SK-N-SH (cell line): Measurements from ENCODE around the gene TUBGCP6. TPM values are rescaled to one million over a fixed set of nuclear protein-coding genes. Genes with fewer than 3 reads are reported as not detected.

Experiments used
- CTCF ChIA-PET: fragments of 300-600, 350-600 bp; formaldehyde crosslinking; extraction: SDS; loops from one replicate; lab custom pipeline; 2021; lab: Yijun Ruan, JAX
- POLR2A ChIA-PET: fragments of 350-600 bp; sonication (Branson Sonifier 250); formaldehyde crosslinking; extraction: SDS; loops from one replicate; lab custom pipeline; 2020; ENCODE audit warnings: antibody characterized with exemption, inconsistent platforms; lab: Yijun Ruan, JAX
- DNase-seq: peaks from one replicate; pipeline ENCODE4 v3.0.0; 2012
- H2AFZ ChIP-seq: fragments of 200-600 bp; sonication (generic); 2 replicates; pipeline ENCODE4 v1.8.1; 2016; ENCODE audit warnings: antibody characterized with exemption, mild to moderate bottlenecking, low read depth
- H3F3A ChIP-seq: fragments of 200-600 bp; sonication (generic); replicated peaks from 2 replicates; pipeline ENCODE3; 2016; ENCODE audit warnings: antibody characterized with exemption, mild to moderate bottlenecking; ENCODE audit not compliant: insufficient read depth
- H3K27ac ChIP-seq, 2 experiments: fragments of 200-500 bp in 1 of 2; fragments of 200-600 bp in 1 of 2; sonication (Bioruptor generic) in 1 of 2; sonication (generic), shearing (Covaris generic) in 1 of 2; 2 replicates each; pipeline versions ENCODE4 v1.5.1 to v1.6.1; 2014 to 2016; ENCODE audit warnings: low read depth in 2 of 2, inconsistent platforms in 1 of 2, low read length in 1 of 2, mild to moderate bottlenecking in 1 of 2, mixed read lengths in 1 of 2
- H3K27me3 ChIP-seq: fragments of 200-600 bp; sonication (generic), shearing (Covaris generic); 2 replicates; pipeline ENCODE4 v1.6.1; 2016; ENCODE audit warnings: mixed run types; ENCODE audit not compliant: insufficient read depth
- H3K36me3 ChIP-seq, 2 experiments: fragments of 200-500 bp in 1 of 2; fragments of 200-600 bp in 1 of 2; sonication (Bioruptor generic) in 1 of 2; sonication (generic) in 1 of 2; replicated peaks in 1 of 2; 2 replicates each; pipeline versions ENCODE3 to v1.5.1; 2014 to 2016; ENCODE audit warnings: low read length in 1 of 2, mild to moderate bottlenecking in 1 of 2; ENCODE audit not compliant: insufficient read depth in 2 of 2, control insufficient read depth in 1 of 2
- H3K4me1 ChIP-seq, 2 experiments: fragments of 200-500 bp in 1 of 2; fragments of 200-600 bp in 1 of 2; sonication (Bioruptor generic) in 1 of 2; sonication (generic), shearing (Covaris generic) in 1 of 2; 2 replicates each; pipeline versions ENCODE4 v1.5.1 to v1.6.1; 2014 to 2016; ENCODE audit warnings: low read depth in 1 of 2, low read length in 1 of 2, mixed run types in 1 of 2; ENCODE audit not compliant: insufficient read depth in 2 of 2, control insufficient read depth in 1 of 2
- H3K4me2 ChIP-seq: fragments of 200-600 bp; sonication (generic), shearing (Covaris generic); 2 replicates; pipeline ENCODE4 v1.6.1; 2017; ENCODE audit warnings: mixed run types
- H3K4me3 ChIP-seq, 2 experiments: fragments of 200-500 bp in 1 of 2; fragments of 200-600 bp in 1 of 2; sonication (Bioruptor generic) in 1 of 2; sonication (generic), shearing (Covaris generic) in 1 of 2; 2 replicates each; pipeline versions ENCODE4 v1.5.1 to v1.8.1; 2014 to 2016; ENCODE audit warnings: low read depth in 2 of 2, inconsistent platforms in 1 of 2, low read length in 1 of 2, mild to moderate bottlenecking in 1 of 2, mixed read lengths in 1 of 2, moderate library complexity in 1 of 2
- H3K79me2 ChIP-seq: fragments of 200-600 bp; sonication (generic); 2 replicates; pipeline ENCODE4 v1.8.1; 2017; ENCODE audit warnings: mild to moderate bottlenecking; ENCODE audit not compliant: insufficient read depth
- H3K9ac ChIP-seq: fragments of 200-600 bp; sonication (generic); 2 replicates; pipeline ENCODE4 v1.6.1; 2017; ENCODE audit warnings: mixed run types
- H3K9me2 ChIP-seq: fragments of 200-600 bp; sonication (generic); 2 replicates; pipeline ENCODE4 v1.6.1; 2017; ENCODE audit warnings: mixed run types
- H3K9me3 ChIP-seq: fragments of 200-600 bp; sonication (generic); 2 replicates; pipeline ENCODE4 v1.6.1; 2017; ENCODE audit warnings: mixed run types, mild to moderate bottlenecking, moderate library complexity
- H4K20me1 ChIP-seq: fragments of 200-600 bp; sonication (generic); 2 replicates; pipeline ENCODE4 v1.6.1; 2017; ENCODE audit warnings: mild to moderate bottlenecking, mixed run types; ENCODE audit not compliant: insufficient read depth
- FOSL2 ChIP-seq: IDR thresholded peaks from 2 replicates; pipeline ENCODE4 v1.4.0; 2012; ENCODE audit warnings: low read depth, mild to moderate bottlenecking, moderate library complexity, borderline replicate concordance
- FOXJ3 ChIP-seq: sonication (generic); formaldehyde crosslinking; IDR thresholded peaks from 2 replicates; pipeline ENCODE4 v1.5.1; 2020; ENCODE audit warnings: mild to moderate bottlenecking, missing genetic modification reagents
- JUND ChIP-seq: IDR thresholded peaks from 2 replicates; pipeline ENCODE4 v1.4.0; 2012
- MAX ChIP-seq: IDR thresholded peaks from 2 replicates; pipeline ENCODE4 v1.4.0; 2012; ENCODE audit warnings: low read depth
- NFIC ChIP-seq: IDR thresholded peaks from 2 replicates; pipeline ENCODE4 v1.4.0; 2012; ENCODE audit warnings: borderline replicate concordance
- POLR2AphosphoS5 ChIP-seq: IDR thresholded peaks from 2 replicates; pipeline ENCODE4 v1.6.1; 2012; ENCODE audit warnings: low read depth, low read length
- TAF1 ChIP-seq: IDR thresholded peaks from 2 replicates; pipeline ENCODE4 v1.6.1; 2012; ENCODE audit warnings: low read depth, mild to moderate bottlenecking, low read length, moderate library complexity, borderline replicate concordance
- USF1 ChIP-seq: IDR thresholded peaks from 2 replicates; pipeline ENCODE4 v1.4.0; 2012; ENCODE audit warnings: low read depth, borderline replicate concordance
- YY1 ChIP-seq: IDR thresholded peaks from 2 replicates; pipeline ENCODE4 v1.4.0; 2012; ENCODE audit warnings: low read depth, mild to moderate bottlenecking
- WGBS: methylation state at CpG from one replicate; pipeline ENCODE4 v1.1.6; 2017; ENCODE audit warnings: low lambda C conversion rate; 5-methylcytosine and 5-hydroxymethylcytosine counted together
- polyA plus RNA-seq, 3 experiments: library from polyadenylated mRNA; depleted of rRNA; stranded (reverse); fragments of >200 nt; gene quantifications; 2 replicates each; pipeline ENCODE4 v1.2.3, GENCODE V29; 2012
- TF ChIP-seq, protein P1 (sequence below): fragments of 200-600 bp; sonication (generic); IDR thresholded peaks from 2 replicates; pipeline ENCODE4 v1.6.1; 2017; ENCODE audit warnings: antibody characterized with exemption, mild to moderate bottlenecking, moderate library complexity
- TF ChIP-seq, protein P2 (sequence below): fragments of 150-350 bp; IDR thresholded peaks from 2 replicates; pipeline ENCODE4 v1.6.1; 2016; ENCODE audit warnings: mild to moderate bottlenecking, low read depth, low read length
- TF ChIP-seq, protein P3 (sequence below): IDR thresholded peaks from 2 replicates; pipeline ENCODE4; 2012

The TUBGCP6 gene
- polyA plus RNA-seq, 1 of the 3 experiments (the other 2 are of a cell fraction) = 40.4 TPM

DNA sequence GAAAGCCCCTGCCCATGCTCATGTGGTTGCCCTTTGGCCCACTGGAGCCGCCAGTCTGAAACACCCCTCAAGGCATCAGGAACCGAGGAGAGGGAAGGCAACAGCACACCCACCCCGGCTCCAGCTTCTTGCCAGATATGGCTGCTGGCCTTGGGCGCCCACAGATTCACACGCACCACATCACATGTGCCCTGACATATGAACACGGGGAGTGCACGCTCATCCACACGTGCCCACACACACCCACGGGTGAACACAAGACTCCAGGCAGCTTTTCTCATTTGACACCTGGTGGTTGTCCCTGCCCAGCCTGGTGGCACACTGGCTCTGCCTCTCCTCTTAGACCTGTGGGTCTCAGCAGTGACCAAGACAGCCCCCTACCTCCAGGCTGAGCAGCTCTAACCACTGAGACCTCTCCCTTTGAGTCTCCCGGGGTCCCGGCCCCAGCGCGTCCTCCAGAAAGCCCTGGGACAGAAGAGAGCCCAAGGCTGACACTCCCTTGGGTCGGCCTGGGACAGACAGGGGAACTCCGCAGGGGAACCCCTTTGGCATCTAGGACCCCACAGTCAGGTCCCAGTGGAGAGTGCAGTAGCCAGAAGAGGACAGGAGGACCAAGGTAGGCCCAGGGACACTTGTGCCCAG lies 19.4 kb upstream of the TUBGCP6 start:
- no peaks in the 10 kb centered on the region for H3K27me3 ChIP-seq
- peaks cover 14% of the 10 kb centered on the region for H3K79me2 ChIP-seq
- no peak overlapping the region for H3K27ac ChIP-seq
- no peak overlapping the region for H3K9ac ChIP-seq
- H3K4me3 ChIP-seq = no peak overlapping the region
- WGBS = 87% methylated on average over 6 of the region's 15 CpGs
- TF ChIP-seq JUND = no peak
- TF ChIP-seq YY1 = no peak
- TF ChIP-seq MAX = no peak
- no peak for TF ChIP-seq FOSL2
- TF ChIP-seq, protein P1, sequence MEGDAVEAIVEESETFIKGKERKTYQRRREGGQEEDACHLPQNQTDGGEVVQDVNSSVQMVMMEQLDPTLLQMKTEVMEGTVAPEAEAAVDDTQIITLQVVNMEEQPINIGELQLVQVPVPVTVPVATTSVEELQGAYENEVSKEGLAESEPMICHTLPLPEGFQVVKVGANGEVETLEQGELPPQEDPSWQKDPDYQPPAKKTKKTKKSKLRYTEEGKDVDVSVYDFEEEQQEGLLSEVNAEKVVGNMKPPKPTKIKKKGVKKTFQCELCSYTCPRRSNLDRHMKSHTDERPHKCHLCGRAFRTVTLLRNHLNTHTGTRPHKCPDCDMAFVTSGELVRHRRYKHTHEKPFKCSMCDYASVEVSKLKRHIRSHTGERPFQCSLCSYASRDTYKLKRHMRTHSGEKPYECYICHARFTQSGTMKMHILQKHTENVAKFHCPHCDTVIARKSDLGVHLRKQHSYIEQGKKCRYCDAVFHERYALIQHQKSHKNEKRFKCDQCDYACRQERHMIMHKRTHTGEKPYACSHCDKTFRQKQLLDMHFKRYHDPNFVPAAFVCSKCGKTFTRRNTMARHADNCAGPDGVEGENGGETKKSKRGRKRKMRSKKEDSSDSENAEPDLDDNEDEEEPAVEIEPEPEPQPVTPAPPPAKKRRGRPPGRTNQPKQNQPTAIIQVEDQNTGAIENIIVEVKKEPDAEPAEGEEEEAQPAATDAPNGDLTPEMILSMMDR = no peak
- TF ChIP-seq, protein P2, sequence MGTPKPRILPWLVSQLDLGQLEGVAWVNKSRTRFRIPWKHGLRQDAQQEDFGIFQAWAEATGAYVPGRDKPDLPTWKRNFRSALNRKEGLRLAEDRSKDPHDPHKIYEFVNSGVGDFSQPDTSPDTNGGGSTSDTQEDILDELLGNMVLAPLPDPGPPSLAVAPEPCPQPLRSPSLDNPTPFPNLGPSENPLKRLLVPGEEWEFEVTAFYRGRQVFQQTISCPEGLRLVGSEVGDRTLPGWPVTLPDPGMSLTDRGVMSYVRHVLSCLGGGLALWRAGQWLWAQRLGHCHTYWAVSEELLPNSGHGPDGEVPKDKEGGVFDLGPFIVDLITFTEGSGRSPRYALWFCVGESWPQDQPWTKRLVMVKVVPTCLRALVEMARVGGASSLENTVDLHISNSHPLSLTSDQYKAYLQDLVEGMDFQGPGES = no peak
- TF ChIP-seq FOXJ3 (CRISPR knock-in tag) = no peak
- TF ChIP-seq TAF1 = no peak
- TF ChIP-seq NFIC = no peak
- TF ChIP-seq POLR2AphosphoS5 = no peak
- TF ChIP-seq, protein P3, sequence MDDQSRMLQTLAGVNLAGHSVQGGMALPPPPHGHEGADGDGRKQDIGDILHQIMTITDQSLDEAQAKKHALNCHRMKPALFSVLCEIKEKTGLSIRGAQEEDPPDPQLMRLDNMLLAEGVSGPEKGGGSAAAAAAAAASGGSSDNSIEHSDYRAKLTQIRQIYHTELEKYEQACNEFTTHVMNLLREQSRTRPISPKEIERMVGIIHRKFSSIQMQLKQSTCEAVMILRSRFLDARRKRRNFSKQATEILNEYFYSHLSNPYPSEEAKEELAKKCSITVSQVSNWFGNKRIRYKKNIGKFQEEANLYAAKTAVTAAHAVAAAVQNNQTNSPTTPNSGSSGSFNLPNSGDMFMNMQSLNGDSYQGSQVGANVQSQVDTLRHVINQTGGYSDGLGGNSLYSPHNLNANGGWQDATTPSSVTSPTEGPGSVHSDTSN = no peak
- TF ChIP-seq USF1 = no peak
- TF ChIP-seq, all 33 proteins: peak for 0
- Histone ChIP-seq H3K9me2 (no peaks in the 10 kb centered on the region), H3K36me3 (peaks cover 0 to 9% of the 10 kb centered on the region in 2 experiments), H2AFZ (no peak overlapping the region), H3K4me2 (no peak overlapping the region), H3K4me1 (peaks cover 14 to 32% of the 10 kb centered on the region in 2 experiments; a peak in 2 of 4 replicates), H3K9me3 (no peaks in the 10 kb centered on the region), H4K20me1 (no peaks in the 10 kb centered on the region), H3F3A (peaks cover 6% of the 10 kb centered on the region)
- ChIA-PET CTCF (interaction anchor here (1.1 to 11.4 kb wide), 4 partner anchors 8 to 24 kb away, joined by 5 to 72 read pairs (median 24); partner anchors contain the start of gene HDAC10), POLR2A (no interaction called here)
- DNase-seq = no peak
